CD14-positive monocyte (primary cell): ENCODE data around the gene ADAMTS18. TPM values are rescaled to one million over a fixed set of nuclear protein-coding genes. Genes with fewer than 3 reads are reported as not detected.
"Not testable (repeated sequence)": the region's sequence is repeated elsewhere in the genome, so short reads cannot be mapped to it uniquely, and the experiment has no call there.

Experiments used
- DNase-seq, 3 donors: peaks; one replicate each; pipeline ENCODE4 v3.0.0-alpha.2; 2011 to 2022
- H2AFZ ChIP-seq: 2 replicates; pipeline ENCODE4 v1.6.0; 2012; ENCODE audit warnings: mild to moderate bottlenecking, low read depth, low read length, inconsistent platforms; ENCODE audit not compliant: insufficient read depth, poor library complexity, severe bottlenecking
- H3K27ac ChIP-seq, 2 donors: 1 replicate in 1 of 2; 2 replicates in 1 of 2; pipeline ENCODE4 v1.5.1; 2012 to 2013; ENCODE audit warnings: low read length in 2 of 2, control low read depth in 1 of 2, inconsistent platforms in 1 of 2, low read depth in 1 of 2, mild to moderate bottlenecking in 1 of 2
- H3K27me3 ChIP-seq, 2 donors: one replicate each; pipeline versions ENCODE4 v1.6.0 to v1.6.1; 2011 to 2013; ENCODE audit warnings: low read length in 2 of 2; ENCODE audit not compliant: control insufficient read depth in 2 of 2, insufficient read depth in 2 of 2
- H3K36me3 ChIP-seq, 2 donors: replicated peaks in 1 of 2; 1 replicate in 1 of 2; 2 replicates in 1 of 2; pipeline versions ENCODE4 v1.5.1 to v1.6.1; 2012 to 2013; ENCODE audit warnings: low read length in 2 of 2, control low read depth in 1 of 2, inconsistent platforms in 1 of 2, mild to moderate bottlenecking in 1 of 2; ENCODE audit not compliant: insufficient read depth in 2 of 2, control insufficient read depth in 1 of 2
- H3K4me1 ChIP-seq, 2 donors: 1 replicate in 1 of 2; 2 replicates in 1 of 2; pipeline versions ENCODE4 v1.5.1 to v1.6.1; 2012 to 2013; ENCODE audit warnings: low read length in 2 of 2, control low read depth in 1 of 2, inconsistent platforms in 1 of 2, mild to moderate bottlenecking in 1 of 2, moderate library complexity in 1 of 2; ENCODE audit not compliant: insufficient read depth in 2 of 2, control insufficient read depth in 1 of 2
- H3K4me2 ChIP-seq: replicated peaks from 2 replicates; pipeline ENCODE3; 2012; ENCODE audit warnings: low read length, moderate library complexity, mild to moderate bottlenecking; ENCODE audit not compliant: poor library complexity, severe bottlenecking; ENCODE audit errors: extremely low read depth
- H3K4me3 ChIP-seq, 3 experiments: fragments of 200-600 bp in 1 of 3; sonication (generic) in 1 of 3; replicated peaks in 1 of 3; 1 replicate in 2 of 3; 2 replicates in 1 of 3; pipeline ENCODE4 v1.5.1; 2011 to 2013; ENCODE audit warnings: low read length in 3 of 3, mild to moderate bottlenecking in 3 of 3, control low read depth in 2 of 3, low read depth in 2 of 3, inconsistent platforms in 1 of 3, moderate library complexity in 1 of 3
- H3K79me2 ChIP-seq: 2 replicates; pipeline ENCODE4 v1.6.0; 2012; ENCODE audit warnings: mild to moderate bottlenecking, control low read depth, inconsistent platforms, low read length, moderate library complexity; ENCODE audit not compliant: insufficient read depth
- H3K9ac ChIP-seq: 2 replicates; pipeline ENCODE4 v1.6.0; 2017; ENCODE audit warnings: low read length, mild to moderate bottlenecking; ENCODE audit not compliant: insufficient read depth, poor library complexity, severe bottlenecking
- H3K9me3 ChIP-seq, 2 donors: replicated peaks in 1 of 2; 1 replicate in 1 of 2; 2 replicates in 1 of 2; pipeline versions ENCODE4 v1.5.1 to v1.6.1; 2012 to 2013; ENCODE audit warnings: low read length in 2 of 2, control low read depth in 1 of 2; ENCODE audit not compliant: control insufficient read depth in 1 of 2, insufficient read depth in 1 of 2
- H4K20me1 ChIP-seq: 2 replicates; pipeline ENCODE4 v1.6.0; 2012; ENCODE audit warnings: mild to moderate bottlenecking, low read length, control low read depth, moderate library complexity; ENCODE audit not compliant: insufficient read depth
- H3K27ac Mint-ChIP-seq, 7 donors: one replicate each; pipeline ENCODE4 v1.8.0; 2020; ENCODE audit warnings: mild to moderate bottlenecking in 7 of 7, mixed read lengths in 7 of 7, moderate library complexity in 6 of 7, inconsistent platforms in 2 of 7
- H3K27me3 Mint-ChIP-seq, 3 donors: one replicate each; pipeline ENCODE4 v1.8.0; 2021 to 2022; ENCODE audit warnings: low read depth in 3 of 3, mild to moderate bottlenecking in 3 of 3, mixed read lengths in 3 of 3, moderate library complexity in 3 of 3, inconsistent platforms in 1 of 3
- H3K36me3 Mint-ChIP-seq, 2 donors: one replicate each; pipeline ENCODE4 v1.8.0; 2020; ENCODE audit warnings: mixed read lengths in 2 of 2, inconsistent platforms in 1 of 2, mild to moderate bottlenecking in 1 of 2
- H3K4me1 Mint-ChIP-seq: one replicate; pipeline ENCODE4 v1.8.0; 2020; ENCODE audit warnings: mild to moderate bottlenecking, mixed read lengths
- H3K4me3 Mint-ChIP-seq, 2 donors: one replicate each; pipeline ENCODE4 v1.8.0; 2020; ENCODE audit warnings: mild to moderate bottlenecking in 2 of 2, mixed read lengths in 2 of 2, moderate library complexity in 1 of 2
- H3K9me3 Mint-ChIP-seq, 7 donors: one replicate each; pipeline ENCODE4 v1.8.0; 2020 to 2022; ENCODE audit warnings: mixed read lengths in 7 of 7, mild to moderate bottlenecking in 6 of 7, moderate library complexity in 6 of 7, inconsistent platforms in 2 of 7
- WGBS: methylation state at CpG from one replicate; pipeline ENCODE4 v1.1.5; 2013; ENCODE audit warnings: missing lambda C conversion rate; ENCODE audit not compliant: insufficient coverage; 5-methylcytosine and 5-hydroxymethylcytosine counted together
- intact Hi-C, 2 donors: fragments of 100-400 bp; cut with micrococcal nuclease; formaldehyde crosslinking; loops; one replicate each; pipeline versions ENCODE4 v1.15.0 to v1.15.1; 2023
- polyA plus RNA-seq, 3 donors: library from polyadenylated mRNA; depleted of rRNA in 1 of 3; unstranded in 2 of 3; stranded (reverse) in 1 of 3; fragments of 300-500 nt in 2 of 3; fragments of >200 nt in 1 of 3; fragmentation: Illumina TruSeq in 2 of 3; gene quantifications; 1 replicate in 2 of 3; 2 replicates in 1 of 3; pipeline ENCODE4 v1.2.3, GENCODE V29; 2012 to 2021
- TF ChIP-seq, protein P1 (sequence below): fragments of 200-600 bp; IDR thresholded peaks from one replicate; pipeline ENCODE4 v1.8.0; 2022; ENCODE audit warnings: antibody characterized with exemption, mild to moderate bottlenecking

The ADAMTS18 gene
- polyA plus RNA-seq, 3 donors: not detected

GRCh38 chr16:77467821-77468335 is 33.0 kb upstream of the ADAMTS18 start:
- Mint-ChIP-seq H3K27ac (no peak overlapping the region), H3K4me3 (no peak overlapping the region), H3K27me3 (peaks cover 2% of the 10 kb centered on the region in 3 donors), H3K4me1 (no peaks in the 10 kb centered on the region), H3K9me3 (peaks cover 0 to 5% (median 3%) of the 10 kb centered on the region in 7 donors), H3K36me3 (no peaks in the 10 kb centered on the region)
- intact Hi-C loops: no loop called here
- Histone ChIP-seq H3K27ac (no peak overlapping the region), H3K9me3 (no peaks in the 10 kb centered on the region), H4K20me1 (no peaks in the 10 kb centered on the region), H3K4me1 (no peaks in the 10 kb centered on the region), H3K79me2 (no peaks in the 10 kb centered on the region), H3K4me2 (no peak overlapping the region), H3K9ac (no peak overlapping the region), H3K36me3 (no peaks in the 10 kb centered on the region), H3K27me3 (no peaks in the 10 kb centered on the region), H2AFZ (no peak overlapping the region), H3K4me3 (no peak overlapping the region)
- TF ChIP-seq, protein P1, sequence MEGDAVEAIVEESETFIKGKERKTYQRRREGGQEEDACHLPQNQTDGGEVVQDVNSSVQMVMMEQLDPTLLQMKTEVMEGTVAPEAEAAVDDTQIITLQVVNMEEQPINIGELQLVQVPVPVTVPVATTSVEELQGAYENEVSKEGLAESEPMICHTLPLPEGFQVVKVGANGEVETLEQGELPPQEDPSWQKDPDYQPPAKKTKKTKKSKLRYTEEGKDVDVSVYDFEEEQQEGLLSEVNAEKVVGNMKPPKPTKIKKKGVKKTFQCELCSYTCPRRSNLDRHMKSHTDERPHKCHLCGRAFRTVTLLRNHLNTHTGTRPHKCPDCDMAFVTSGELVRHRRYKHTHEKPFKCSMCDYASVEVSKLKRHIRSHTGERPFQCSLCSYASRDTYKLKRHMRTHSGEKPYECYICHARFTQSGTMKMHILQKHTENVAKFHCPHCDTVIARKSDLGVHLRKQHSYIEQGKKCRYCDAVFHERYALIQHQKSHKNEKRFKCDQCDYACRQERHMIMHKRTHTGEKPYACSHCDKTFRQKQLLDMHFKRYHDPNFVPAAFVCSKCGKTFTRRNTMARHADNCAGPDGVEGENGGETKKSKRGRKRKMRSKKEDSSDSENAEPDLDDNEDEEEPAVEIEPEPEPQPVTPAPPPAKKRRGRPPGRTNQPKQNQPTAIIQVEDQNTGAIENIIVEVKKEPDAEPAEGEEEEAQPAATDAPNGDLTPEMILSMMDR: no peak
- no CpG with 5 or more reads among the region's 6 CpGs for WGBS
- DNase-seq: no peak

DNA sequence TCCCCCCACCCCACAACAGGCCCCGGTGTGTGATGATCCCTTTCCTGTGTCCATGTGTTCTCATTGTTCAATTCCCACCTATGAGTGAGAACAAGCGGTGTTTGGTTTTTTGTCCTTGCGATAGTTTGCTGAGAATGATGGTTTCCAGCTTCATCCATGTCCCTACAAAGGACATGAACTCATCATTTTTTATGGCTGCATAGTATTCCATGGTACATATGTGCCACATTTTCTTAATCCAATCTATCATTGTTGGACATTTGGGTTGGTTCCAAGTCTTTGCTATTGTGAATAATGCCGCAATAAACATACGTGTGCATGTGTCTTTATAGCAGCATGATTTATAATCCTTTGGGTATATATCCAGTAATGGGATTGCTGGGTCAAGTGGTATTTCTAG is 28.8 kb upstream of the ADAMTS18 start:
- H3K4me3 Mint-ChIP-seq, H3K4me1 ChIP-seq, H3K27ac Mint-ChIP-seq, H3K27ac ChIP-seq, H3K36me3 Mint-ChIP-seq, H3K4me3 ChIP-seq, H3K9ac ChIP-seq, H3K27me3 ChIP-seq, DNase-seq, H3K4me1 Mint-ChIP-seq, H4K20me1 ChIP-seq, H3K9me3 Mint-ChIP-seq, H3K36me3 ChIP-seq, intact Hi-C loops, H3K79me2 ChIP-seq, H3K9me3 ChIP-seq, H2AFZ ChIP-seq, H3K4me2 ChIP-seq, H3K27me3 Mint-ChIP-seq: not testable (repeated sequence)
- no CpG with 5 or more reads among the region's 5 CpGs for WGBS
